PFSK-1 (cell line): ENCODE measurements around the gene LST1.

Experiments used
- POLR2AphosphoS5 ChIP-seq: IDR thresholded peaks from 2 replicates; pipeline ENCODE4 v1.6.1; 2012; ENCODE audit warnings: low read depth, mild to moderate bottlenecking, control low read depth, low read length, moderate library complexity
- TAF1 ChIP-seq: IDR thresholded peaks from 2 replicates; pipeline ENCODE4 v1.6.1; 2012; ENCODE audit warnings: low read length, control low read depth, borderline replicate concordance; ENCODE audit not compliant: insufficient read depth
- TF ChIP-seq, protein P1 (sequence below), 2 experiments: IDR thresholded peaks; 2 replicates each; pipeline versions ENCODE4 v1.6.1 to v1.8.0; 2011 to 2012; ENCODE audit warnings: low read depth in 2 of 2, low read length in 2 of 2, control low read depth in 1 of 2, inconsistent platforms in 1 of 2, mild to moderate bottlenecking in 1 of 2, moderate library complexity in 1 of 2; ENCODE audit not compliant: insufficient read depth in 1 of 2

DNA sequence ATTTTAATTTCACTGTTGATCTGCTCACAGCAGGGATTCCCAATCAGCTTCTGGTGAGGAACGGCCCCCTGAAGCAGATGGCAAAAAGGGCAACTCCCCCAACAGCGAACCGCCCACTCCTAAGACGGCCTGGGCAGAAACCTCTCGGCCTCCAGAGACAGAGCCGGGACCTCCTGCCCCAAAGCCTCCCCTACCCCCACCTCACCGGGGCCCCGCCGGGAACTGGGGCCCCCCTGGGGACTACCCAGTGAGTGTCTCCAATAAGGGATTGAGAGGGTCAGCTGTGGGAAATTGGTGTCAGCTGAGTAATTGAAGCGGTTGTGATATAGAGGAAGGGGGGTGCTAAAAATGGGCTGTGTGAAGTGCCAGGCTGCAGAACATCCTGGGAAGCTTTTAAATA, 40.9 kb downstream of the LST1 start:
- TF ChIP-seq TAF1 (no peak), POLR2AphosphoS5 (no peak)
- TF ChIP-seq, protein P1, sequence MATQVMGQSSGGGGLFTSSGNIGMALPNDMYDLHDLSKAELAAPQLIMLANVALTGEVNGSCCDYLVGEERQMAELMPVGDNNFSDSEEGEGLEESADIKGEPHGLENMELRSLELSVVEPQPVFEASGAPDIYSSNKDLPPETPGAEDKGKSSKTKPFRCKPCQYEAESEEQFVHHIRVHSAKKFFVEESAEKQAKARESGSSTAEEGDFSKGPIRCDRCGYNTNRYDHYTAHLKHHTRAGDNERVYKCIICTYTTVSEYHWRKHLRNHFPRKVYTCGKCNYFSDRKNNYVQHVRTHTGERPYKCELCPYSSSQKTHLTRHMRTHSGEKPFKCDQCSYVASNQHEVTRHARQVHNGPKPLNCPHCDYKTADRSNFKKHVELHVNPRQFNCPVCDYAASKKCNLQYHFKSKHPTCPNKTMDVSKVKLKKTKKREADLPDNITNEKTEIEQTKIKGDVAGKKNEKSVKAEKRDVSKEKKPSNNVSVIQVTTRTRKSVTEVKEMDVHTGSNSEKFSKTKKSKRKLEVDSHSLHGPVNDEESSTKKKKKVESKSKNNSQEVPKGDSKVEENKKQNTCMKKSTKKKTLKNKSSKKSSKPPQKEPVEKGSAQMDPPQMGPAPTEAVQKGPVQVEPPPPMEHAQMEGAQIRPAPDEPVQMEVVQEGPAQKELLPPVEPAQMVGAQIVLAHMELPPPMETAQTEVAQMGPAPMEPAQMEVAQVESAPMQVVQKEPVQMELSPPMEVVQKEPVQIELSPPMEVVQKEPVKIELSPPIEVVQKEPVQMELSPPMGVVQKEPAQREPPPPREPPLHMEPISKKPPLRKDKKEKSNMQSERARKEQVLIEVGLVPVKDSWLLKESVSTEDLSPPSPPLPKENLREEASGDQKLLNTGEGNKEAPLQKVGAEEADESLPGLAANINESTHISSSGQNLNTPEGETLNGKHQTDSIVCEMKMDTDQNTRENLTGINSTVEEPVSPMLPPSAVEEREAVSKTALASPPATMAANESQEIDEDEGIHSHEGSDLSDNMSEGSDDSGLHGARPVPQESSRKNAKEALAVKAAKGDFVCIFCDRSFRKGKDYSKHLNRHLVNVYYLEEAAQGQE (IDR thresholded peaks at IDR 0.05; ENCODE audit: insufficient read depth in 1 of 2, low read depth in 2 of 2, low read length in 2 of 2): no peak
